Cardiac muscle cell (in vitro differentiated cells and primary cell): ENCODE measurements around the gene PTDSS2. TPM values are rescaled to one million over a fixed set of nuclear protein-coding genes. Genes with fewer than 3 reads are reported as not detected.

ENCODE experiments used
- DNase-seq, 2 donors: peaks; one replicate each; pipeline versions ENCODE4 v3.0.0 to v3.0.0-alpha.2; 2010 to 2017; ENCODE audit warnings: low read depth in 1 of 2, low spot score in 1 of 2
- H3K27ac ChIP-seq: fragments of 200-600 bp; sonication (generic); 2 replicates; pipeline ENCODE4 v1.5.1; 2016
- H3K27me3 ChIP-seq: fragments of 200-600 bp; sonication (generic); 2 replicates; pipeline ENCODE4 v1.6.0; 2016; ENCODE audit warnings: control low read depth
- H3K36me3 ChIP-seq: fragments of 200-600 bp; sonication (generic); 2 replicates; pipeline ENCODE4 v1.5.1; 2016; ENCODE audit warnings: control low read depth
- H3K4me1 ChIP-seq: fragments of 200-600 bp; sonication (generic); 2 replicates; pipeline ENCODE4 v1.8.1; 2017; ENCODE audit warnings: low read depth, mild to moderate bottlenecking, mixed run types
- H3K4me3 ChIP-seq: fragments of 200-600 bp; sonication (generic); 2 replicates; pipeline ENCODE4 v1.5.1; 2016; ENCODE audit warnings: mild to moderate bottlenecking
- H3K9me3 ChIP-seq: fragments of 200-600 bp; sonication (generic); 2 replicates; pipeline ENCODE4 v1.5.1; 2017; ENCODE audit warnings: low read depth, mild to moderate bottlenecking, control low read depth
- polyA plus RNA-seq: library from polyadenylated mRNA; unstranded; fragments of >200 nt; fragmentation: Nextera tagmentation; extraction: Ambion mirVana; gene quantifications from 2 replicates; pipeline ENCODE4 v1.2.1, GENCODE V29; 2016
- total RNA-seq: library from RNA; depleted of rRNA; stranded (reverse); fragments of >200 nt; gene quantifications from 2 replicates; pipeline ENCODE4 v1.2.3, GENCODE V29; 2016
- TF ChIP-seq, protein P1 (sequence below): IDR thresholded peaks from 2 replicates; pipeline ENCODE4 v1.5.1; 2012; ENCODE audit warnings: low read depth, mild to moderate bottlenecking, low read length

The PTDSS2 gene
- total and polyA plus RNA-seq, 2 experiments from 2014 or later, result 69.6 to 202 TPM

GRCh38 chr11:521177-521688, 71.2 kb downstream of the PTDSS2 start:
- DNase-seq, result no peak
- Histone ChIP-seq H3K4me1 (no peaks in the 10 kb centered on the region), H3K27ac (no peak overlapping the region), H3K36me3 (no peaks in the 10 kb centered on the region), H3K27me3 (no peaks in the 10 kb centered on the region), H3K9me3 (no peaks in the 10 kb centered on the region), H3K4me3 (no peak overlapping the region)
- TF ChIP-seq, protein P1, sequence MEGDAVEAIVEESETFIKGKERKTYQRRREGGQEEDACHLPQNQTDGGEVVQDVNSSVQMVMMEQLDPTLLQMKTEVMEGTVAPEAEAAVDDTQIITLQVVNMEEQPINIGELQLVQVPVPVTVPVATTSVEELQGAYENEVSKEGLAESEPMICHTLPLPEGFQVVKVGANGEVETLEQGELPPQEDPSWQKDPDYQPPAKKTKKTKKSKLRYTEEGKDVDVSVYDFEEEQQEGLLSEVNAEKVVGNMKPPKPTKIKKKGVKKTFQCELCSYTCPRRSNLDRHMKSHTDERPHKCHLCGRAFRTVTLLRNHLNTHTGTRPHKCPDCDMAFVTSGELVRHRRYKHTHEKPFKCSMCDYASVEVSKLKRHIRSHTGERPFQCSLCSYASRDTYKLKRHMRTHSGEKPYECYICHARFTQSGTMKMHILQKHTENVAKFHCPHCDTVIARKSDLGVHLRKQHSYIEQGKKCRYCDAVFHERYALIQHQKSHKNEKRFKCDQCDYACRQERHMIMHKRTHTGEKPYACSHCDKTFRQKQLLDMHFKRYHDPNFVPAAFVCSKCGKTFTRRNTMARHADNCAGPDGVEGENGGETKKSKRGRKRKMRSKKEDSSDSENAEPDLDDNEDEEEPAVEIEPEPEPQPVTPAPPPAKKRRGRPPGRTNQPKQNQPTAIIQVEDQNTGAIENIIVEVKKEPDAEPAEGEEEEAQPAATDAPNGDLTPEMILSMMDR, result no peak

DNA sequence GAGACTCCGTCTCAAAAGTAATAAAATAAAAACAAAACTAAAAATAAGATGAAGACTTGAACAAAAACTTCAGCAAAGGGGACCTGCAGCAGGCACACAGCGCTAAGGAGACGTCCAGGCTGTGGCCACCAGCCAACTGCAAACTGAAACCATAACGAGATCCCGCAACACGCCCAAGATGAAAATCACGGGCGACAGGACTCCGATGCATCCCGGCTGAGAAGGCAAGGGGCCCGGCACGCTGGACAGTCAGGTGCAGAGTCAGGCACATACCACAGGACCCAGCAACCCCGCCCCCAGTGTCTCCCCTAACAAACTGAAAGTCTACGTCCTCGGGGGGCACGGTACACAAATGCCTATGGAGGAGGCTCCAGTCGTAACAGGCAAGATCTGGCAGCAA, 76.1 kb downstream of the PTDSS2 start:
- H3K4me3 ChIP-seq, result no peak overlapping the region
- no peaks in the 10 kb centered on the region for H3K36me3 ChIP-seq
- H3K9me3 ChIP-seq, result no peaks in the 10 kb centered on the region
- no peaks in the 10 kb centered on the region for H3K27me3 ChIP-seq
- H3K27ac ChIP-seq, result no peak overlapping the region
- TF ChIP-seq, protein P1, result no peak
- DNase-seq, result no peak
- no peaks in the 10 kb centered on the region for H3K4me1 ChIP-seq

DNA sequence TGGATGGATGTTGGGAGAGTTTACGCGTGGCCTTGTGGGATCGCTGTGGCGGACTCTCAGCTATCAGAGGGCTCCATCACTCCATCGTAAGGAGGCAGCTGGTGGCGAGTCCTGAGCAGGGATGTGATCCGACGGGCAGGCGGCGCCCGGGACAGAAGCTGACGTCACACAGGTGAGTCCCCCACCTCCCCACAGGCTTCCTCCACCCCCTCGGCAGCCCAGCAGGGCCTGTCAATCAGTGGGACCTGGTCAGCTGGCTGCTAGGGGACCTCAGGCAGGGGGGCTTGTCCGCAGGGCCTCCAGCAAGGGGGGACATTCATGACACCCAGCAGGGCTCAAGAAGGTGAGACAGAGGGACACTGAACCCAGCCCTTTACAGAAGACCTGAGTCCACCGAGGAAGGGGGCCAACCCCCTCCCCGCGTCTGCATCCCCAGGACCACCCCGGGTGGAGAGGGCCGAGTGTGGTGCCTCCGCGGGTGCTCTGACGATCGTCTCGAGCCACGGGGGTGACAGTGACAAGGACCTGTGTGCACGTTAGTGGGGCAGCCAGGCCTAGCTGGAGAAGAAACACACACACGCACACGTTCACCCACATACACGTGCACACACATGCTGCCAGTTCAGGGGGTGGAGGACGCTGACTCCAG, 78.2 kb downstream of the PTDSS2 start:
- TF ChIP-seq, protein P1, result no peak
- Histone ChIP-seq H3K4me3 (no peak overlapping the region), H3K36me3 (peaks cover 7% of the 10 kb centered on the region), H3K27ac (no peak overlapping the region), H3K27me3 (no peaks in the 10 kb centered on the region), H3K4me1 (no peaks in the 10 kb centered on the region), H3K9me3 (no peaks in the 10 kb centered on the region)
- DNase-seq, result no peak

GRCh38 chr11:528815-529727, 79.0 kb downstream of the PTDSS2 start:
- no peaks in the 10 kb centered on the region for H3K9me3 ChIP-seq
- no peak overlapping the region for H3K4me3 ChIP-seq
- TF ChIP-seq, protein P1, result no peak
- no peak for DNase-seq
- H3K27ac ChIP-seq, result no peak overlapping the region
- H3K27me3 ChIP-seq, result no peaks in the 10 kb centered on the region
- H3K36me3 ChIP-seq, result peaks cover 7% of the 10 kb centered on the region
- H3K4me1 ChIP-seq, result no peaks in the 10 kb centered on the region

DNA sequence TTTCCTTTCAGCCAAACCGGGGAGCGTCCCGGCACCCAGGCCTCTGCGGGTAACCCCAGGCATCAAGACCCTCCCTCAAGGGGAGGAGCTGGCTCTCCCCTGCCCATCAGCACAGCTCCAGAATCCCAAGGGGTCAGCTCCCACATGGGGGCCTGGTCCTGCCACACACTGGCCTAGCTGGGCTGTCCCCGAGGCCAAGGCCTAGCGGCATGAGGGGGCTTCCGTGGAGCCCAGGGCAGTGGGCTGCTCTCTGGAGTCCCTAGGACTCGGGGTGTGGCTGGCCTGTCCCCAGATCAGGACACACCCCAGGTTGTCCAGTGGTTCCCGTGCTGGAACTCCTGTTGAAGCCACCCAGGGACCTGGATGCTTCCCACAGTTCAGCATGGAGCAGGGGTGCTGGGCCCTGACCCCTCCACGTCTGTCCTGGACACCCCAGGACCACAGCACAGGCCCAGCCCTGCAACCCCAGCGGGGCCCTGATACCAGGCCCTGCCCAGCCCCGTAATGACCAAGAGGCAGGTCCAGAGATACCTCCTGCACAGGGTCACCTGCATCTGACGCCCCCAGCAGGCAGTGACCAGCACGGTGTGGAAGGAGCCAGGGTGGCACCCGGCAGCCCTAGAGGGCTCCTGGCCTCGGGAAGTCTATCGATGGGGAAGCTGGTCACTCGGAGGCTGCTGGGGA, 79.8 kb downstream of the PTDSS2 start:
- Histone ChIP-seq H3K27ac (no peak overlapping the region), H3K27me3 (no peaks in the 10 kb centered on the region), H3K4me1 (peaks cover 6% of the 10 kb centered on the region), H3K4me3 (no peak overlapping the region), H3K36me3 (peaks cover 7% of the 10 kb centered on the region), H3K9me3 (no peaks in the 10 kb centered on the region)
- no peak for DNase-seq
- TF ChIP-seq, protein P1, result no peak
